ENCODE data around the gene PLA2G2D. TPM values are rescaled to one million over a fixed set of nuclear protein-coding genes. Genes with fewer than 3 reads are reported as not detected.

The PLA2G2D gene
- total RNA-seq, 2 donors from 2014 or later: not detected

GRCh38 chr1:20095564-20096434 lies 23.5 kb downstream of the PLA2G2D start:
- Mint-ChIP-seq H3K36me3 (ENCODE audit: low read depth) (peaks cover 3% of the 10 kb centered on the region), H3K9me3 (peaks cover 37% of the 10 kb centered on the region), H3K4me1 (no peaks in the 10 kb centered on the region), H3K4me3 (no peak overlapping the region), H3K27ac (no peak overlapping the region), H3K27me3 (ENCODE audit: insufficient read depth) (peaks cover 15% of the 10 kb centered on the region)
- H3K27me3 ChIP-seq (ENCODE audit: control insufficient read depth, insufficient read depth, low read length, poor library complexity, severe bottlenecking): peaks cover 10% of the 10 kb centered on the region
- peaks cover 23% of the 10 kb centered on the region for H3K9me3 ChIP-seq (ENCODE audit: control insufficient read depth, low read length)
- H3K4me3 ChIP-seq (ENCODE audit: low read length): no peak overlapping the region
- no peak for DNase-seq
- WGBS, 2 experiments (ENCODE audit: insufficient coverage in 1 of 2, insufficient read length in 1 of 2): 69 to 79% methylated on average over 3 to 5 of the region's 5 CpGs
- H3K27ac ChIP-seq (ENCODE audit: low read depth, low read length): no peak overlapping the region
- H3K4me1 ChIP-seq (ENCODE audit: control insufficient read depth, insufficient read depth, low read length): no peaks in the 10 kb centered on the region
- TF ChIP-seq CTCF (conservative IDR thresholded peaks at IDR 0.05): no peak
- no peaks in the 10 kb centered on the region for H3K36me3 ChIP-seq (ENCODE audit: control insufficient read depth, insufficient read depth, low read length)
- H3K9ac ChIP-seq (ENCODE audit: extremely low read depth, low read length, poor library complexity, severe bottlenecking): no peak overlapping the region

- peaks cover 17% of the 10 kb centered on the region for H3K27me3 Mint-ChIP-seq (ENCODE audit: insufficient read depth)
- DNase-seq: no peak
- Histone ChIP-seq H3K27ac (ENCODE audit: low read depth, low read length) (no peak overlapping the region), H3K9me3 (ENCODE audit: control insufficient read depth, low read length) (peaks cover 23% of the 10 kb centered on the region), H3K4me3 (ENCODE audit: low read length) (no peak overlapping the region), H3K9ac (ENCODE audit: extremely low read depth, low read length, poor library complexity, severe bottlenecking) (no peak overlapping the region), H3K36me3 (ENCODE audit: control insufficient read depth, insufficient read depth, low read length) (no peaks in the 10 kb centered on the region), H3K27me3 (ENCODE audit: control insufficient read depth, insufficient read depth, low read length, poor library complexity, severe bottlenecking) (peaks cover 10% of the 10 kb centered on the region), H3K4me1 (ENCODE audit: control insufficient read depth, insufficient read depth, low read length) (no peaks in the 10 kb centered on the region)
- H3K4me1 Mint-ChIP-seq: no peaks in the 10 kb centered on the region
- no peak overlapping the region for H3K27ac Mint-ChIP-seq
- H3K4me3 Mint-ChIP-seq: no peak overlapping the region
- peaks cover 3% of the 10 kb centered on the region for H3K36me3 Mint-ChIP-seq (ENCODE audit: low read depth)
- no peak for TF ChIP-seq CTCF (conservative IDR thresholded peaks at IDR 0.05)
- 92 to 97% methylated on average over 5 of the region's 5 CpGs for WGBS, 2 experiments (ENCODE audit: insufficient coverage in 1 of 2, insufficient read length in 1 of 2)
- H3K9me3 Mint-ChIP-seq: peaks cover 37% of the 10 kb centered on the region
These were observed 25.4 kb downstream of the PLA2G2D start for GRCh38 chr1:20093940-20094391.

GRCh38 chr1:20093303-20093702 lies 26.0 kb downstream of the PLA2G2D start:
- Mint-ChIP-seq H3K4me3 (no peak overlapping the region), H3K4me1 (no peaks in the 10 kb centered on the region), H3K9me3 (peaks cover 36% of the 10 kb centered on the region), H3K27ac (no peak overlapping the region), H3K36me3 (ENCODE audit: low read depth) (peaks cover 3% of the 10 kb centered on the region), H3K27me3 (ENCODE audit: insufficient read depth) (peaks cover 17% of the 10 kb centered on the region)
- peaks cover 10% of the 10 kb centered on the region for H3K27me3 ChIP-seq (ENCODE audit: control insufficient read depth, insufficient read depth, low read length, poor library complexity, severe bottlenecking)
- no peak overlapping the region for H3K27ac ChIP-seq (ENCODE audit: low read depth, low read length)
- no peak for DNase-seq
- TF ChIP-seq CTCF (conservative IDR thresholded peaks at IDR 0.05): no peak
- no peak overlapping the region for H3K9ac ChIP-seq (ENCODE audit: extremely low read depth, low read length, poor library complexity, severe bottlenecking)
- H3K36me3 ChIP-seq (ENCODE audit: control insufficient read depth, insufficient read depth, low read length): no peaks in the 10 kb centered on the region
- no peaks in the 10 kb centered on the region for H3K4me1 ChIP-seq (ENCODE audit: control insufficient read depth, insufficient read depth, low read length)
- H3K4me3 ChIP-seq (ENCODE audit: low read length): no peak overlapping the region
- WGBS, 2 experiments (ENCODE audit: insufficient coverage in 1 of 2, insufficient read length in 1 of 2): 84 to 91% methylated on average over 5 of the region's 5 CpGs
- H3K9me3 ChIP-seq (ENCODE audit: control insufficient read depth, low read length): peaks cover 23% of the 10 kb centered on the region
